HG03439 (cell line): ENCODE measurements around the gene MXI1.

ENCODE experiments used
- ATAC-seq: cut with Tn5 transposase; IDR thresholded peaks from one replicate; pipeline ENCODE4 v1.9.1; 2021; ENCODE audit warnings: mild to moderate bottlenecking, moderate library complexity; ENCODE audit not compliant: unreplicated experiment

MXI1 gene

DNA sequence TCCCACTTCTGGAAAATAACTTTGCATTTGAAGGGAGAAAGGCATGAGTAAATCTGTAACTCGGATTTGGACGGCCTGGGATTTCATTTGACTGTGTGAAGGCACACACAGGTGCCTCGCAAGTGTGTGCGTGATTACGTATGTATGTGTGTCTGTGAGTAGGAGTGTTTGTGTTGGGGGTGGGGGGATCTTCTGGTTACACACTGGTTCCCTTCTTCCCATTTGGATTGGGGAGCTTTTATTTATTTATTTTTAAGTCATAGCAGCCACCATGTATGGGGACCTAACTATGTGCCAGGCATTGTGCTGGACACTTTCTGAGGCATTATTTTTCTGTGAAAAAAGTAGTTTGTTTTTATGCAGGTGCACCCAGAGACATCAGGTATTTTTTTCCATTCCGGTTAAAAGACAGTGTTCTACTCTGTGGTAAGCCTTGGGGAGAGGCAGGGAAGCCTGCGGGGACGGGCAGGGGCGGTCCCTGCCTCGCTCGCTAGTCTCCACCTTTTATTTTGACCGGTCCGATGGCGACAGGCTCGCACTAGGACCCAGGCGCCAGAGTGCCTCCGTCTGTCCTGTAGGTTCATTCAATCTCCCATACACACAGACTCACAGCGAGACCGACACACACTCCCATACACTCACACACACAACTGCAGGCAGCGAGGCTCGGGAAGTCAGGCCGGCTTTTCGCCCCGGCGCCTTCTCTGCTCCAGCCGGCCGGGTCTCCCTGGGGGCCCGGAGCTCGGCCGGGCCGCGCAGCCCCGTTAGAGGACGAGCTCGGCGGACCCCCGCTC lies at the start of gene MXI1:
Gene MXI1 (plus strand): TSS at position 595 of the 794 bp plus-strand sequence. CDS start 204 bp downstream, outside the sequence.
- peak; percentile 52 for ATAC-seq

DNA sequence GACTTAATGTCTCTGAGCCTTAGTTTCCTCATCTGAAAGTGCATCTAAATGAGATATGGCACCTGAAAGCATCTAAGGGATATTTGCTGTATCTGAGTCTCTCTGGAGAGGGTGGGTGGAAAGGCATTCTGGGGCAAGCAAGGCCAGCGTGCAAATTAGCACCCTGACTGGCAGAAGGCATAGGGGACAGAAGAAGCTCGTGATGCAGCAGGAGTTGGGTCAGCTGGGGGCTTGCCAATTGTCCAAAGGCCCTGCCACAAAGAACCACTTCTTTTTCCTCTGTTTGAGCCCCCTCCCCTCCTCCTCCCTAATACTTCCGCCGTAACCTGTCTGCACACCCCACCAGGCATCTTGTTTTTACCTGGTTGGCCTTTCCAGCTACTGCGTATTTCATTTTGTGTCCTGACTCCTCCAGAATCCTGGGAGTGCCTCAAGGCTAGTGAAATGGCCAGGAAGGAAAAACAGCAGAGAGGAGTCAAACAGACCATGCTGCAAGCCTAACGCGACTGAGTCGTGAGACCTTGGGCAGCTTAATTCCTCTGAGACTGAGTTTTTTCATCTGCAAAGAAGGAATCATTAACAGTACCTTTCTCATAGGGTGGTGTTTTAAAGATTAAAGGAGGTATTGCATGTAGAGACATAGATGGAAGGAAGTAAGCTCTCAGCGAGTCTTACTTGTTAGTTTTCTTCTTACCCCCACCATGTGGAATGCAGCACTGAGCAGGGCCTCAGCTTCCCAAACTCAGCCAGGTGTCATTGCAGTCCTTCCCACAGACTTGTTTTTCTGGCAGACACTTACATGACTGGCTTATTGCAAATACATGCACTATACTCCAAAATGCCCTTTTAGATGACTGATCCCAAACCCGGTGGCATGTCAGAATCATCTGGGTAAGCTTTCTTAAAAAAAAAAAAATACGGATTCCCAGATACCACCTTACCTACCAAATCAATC lies 49.1 kb upstream of the MXI1 start:
- no peak for ATAC-seq

GRCh38 chr10:110160081-110160480 lies 47.3 kb upstream of the MXI1 start:
- ATAC-seq: no peak

DNA sequence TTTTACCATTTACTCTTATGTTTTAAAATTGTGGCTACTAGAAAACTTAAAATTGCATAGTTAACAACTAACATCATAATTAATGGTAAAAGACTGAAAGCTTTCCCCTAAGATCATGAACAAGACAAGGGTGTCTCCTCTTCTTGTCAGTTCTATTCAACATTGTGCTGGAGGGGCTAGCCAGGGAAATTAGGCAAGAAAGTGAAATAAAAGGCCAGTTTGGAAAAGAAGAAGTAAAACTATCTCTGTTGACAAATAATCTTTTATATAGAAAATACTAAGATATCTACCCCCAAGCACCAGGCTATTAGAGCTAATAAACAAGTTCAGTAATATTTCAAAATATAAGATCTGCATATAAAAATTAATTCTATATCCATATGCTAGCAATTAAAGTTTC lies 46.9 kb upstream of the MXI1 start:
- ATAC-seq: no peak

DNA sequence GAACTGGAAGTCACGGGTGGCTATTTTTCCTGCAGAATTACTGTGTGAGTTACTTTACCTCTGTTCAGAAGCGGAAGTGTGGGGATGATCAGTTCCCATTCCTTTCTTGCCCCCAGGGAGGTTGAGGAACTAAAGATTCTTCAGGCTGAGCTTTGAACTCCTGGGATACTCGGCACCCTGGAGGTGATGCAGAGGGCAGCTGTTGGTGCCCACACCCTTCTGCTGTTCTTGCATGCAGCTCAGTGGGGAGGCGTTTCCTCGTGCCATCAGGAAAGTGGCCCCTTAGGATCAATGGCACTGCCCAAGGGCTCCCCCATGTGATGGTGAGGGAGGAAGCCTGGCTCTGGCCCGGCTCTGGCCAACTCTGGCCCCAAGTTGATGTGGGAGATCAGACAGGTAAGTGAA lies 44.7 kb upstream of the MXI1 start:
- no peak for ATAC-seq

- ATAC-seq: no peak
Observed at GRCh38 chr10:110163192-110163773, 44.1 kb upstream of the MXI1 start.

- ATAC-seq: no peak
Observed at GRCh38 chr10:110163841-110164240, 43.6 kb upstream of the MXI1 start.

DNA sequence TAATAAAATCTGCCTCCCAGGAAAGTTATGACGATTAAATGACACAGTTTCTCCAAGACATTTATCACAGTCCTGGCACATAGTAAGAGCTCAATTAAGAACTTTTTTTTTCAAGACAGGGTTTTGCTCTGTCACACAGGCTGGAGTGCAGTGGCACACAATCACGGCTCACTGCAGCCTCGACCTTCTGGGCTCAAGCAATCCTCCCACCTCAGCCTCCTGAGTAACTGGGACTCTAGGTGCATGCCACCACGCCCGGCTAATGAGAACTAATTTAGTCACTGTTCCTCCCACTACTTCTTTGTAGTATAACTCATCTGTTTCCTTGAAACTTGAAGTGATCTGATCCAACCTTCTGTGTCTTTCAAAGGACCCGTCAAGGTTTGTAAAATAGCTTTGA lies 42.2 kb upstream of the MXI1 start:
- no peak for ATAC-seq

GRCh38 chr10:110167149-110167548 lies 40.3 kb upstream of the MXI1 start:
- no peak for ATAC-seq

GRCh38 chr10:110168601-110169481 lies 38.6 kb upstream of the MXI1 start:
- no peak for ATAC-seq

DNA sequence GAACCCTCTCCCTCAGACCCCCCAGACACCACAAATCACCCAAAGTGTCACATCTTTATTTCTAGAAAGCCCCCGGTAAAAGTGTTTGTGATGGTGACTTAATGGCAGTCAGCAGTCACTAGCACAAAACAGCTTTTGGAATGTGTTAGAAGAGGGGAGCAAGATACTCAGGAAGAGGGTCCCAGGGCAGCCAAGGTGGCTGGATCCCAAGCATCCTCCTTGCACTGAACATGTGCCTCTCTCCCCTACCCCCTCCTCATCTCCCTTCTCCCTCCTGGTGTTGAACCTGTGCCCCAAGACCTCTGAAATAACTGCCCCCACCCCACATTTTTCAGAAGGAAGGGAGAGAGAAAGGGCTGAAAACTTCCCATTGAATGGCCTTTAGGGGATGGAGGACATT lies 37.8 kb upstream of the MXI1 start:
- ATAC-seq: no peak

DNA sequence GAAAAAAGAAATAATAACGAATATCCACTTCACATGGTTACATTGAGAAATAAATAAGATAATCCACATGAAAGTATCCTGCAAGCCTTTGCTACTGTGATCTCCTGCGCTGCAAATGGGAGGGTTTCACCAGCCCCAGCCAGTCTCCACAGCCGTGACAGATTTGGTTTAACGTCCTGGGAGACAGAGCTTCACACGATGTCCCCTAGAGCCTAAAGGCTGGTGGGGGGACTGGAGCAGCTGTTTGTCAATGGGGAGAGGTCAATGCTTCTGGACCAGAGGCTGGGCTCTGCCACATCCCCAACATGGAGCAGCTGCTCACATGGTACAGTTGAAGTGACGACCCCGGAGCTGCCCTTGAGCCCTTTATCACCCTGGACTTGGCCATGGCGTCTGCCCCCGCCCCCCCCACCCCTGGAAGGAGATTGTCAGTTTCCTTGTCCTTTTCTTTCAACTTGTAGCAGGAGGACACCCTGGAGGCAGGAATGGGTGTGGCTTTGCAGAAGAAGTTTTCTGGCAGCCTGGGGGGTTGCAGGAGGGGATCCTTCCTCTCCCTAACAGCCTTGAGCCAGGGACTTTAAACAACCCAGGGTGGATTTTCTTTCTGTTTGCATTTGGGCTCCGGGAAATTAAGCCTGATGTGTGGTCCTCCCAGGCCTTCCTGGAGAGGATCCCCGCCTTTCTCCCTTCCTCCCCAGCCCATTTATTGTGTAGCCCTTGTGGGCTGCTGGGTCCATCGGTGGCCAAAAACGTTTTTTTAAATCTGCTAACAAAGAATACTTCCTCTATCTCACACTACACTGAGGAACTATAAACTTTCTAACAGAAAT lies 37.0 kb upstream of the MXI1 start:
- ATAC-seq: no peak

GRCh38 chr10:110171032-110171431 lies 36.4 kb upstream of the MXI1 start:
- ATAC-seq: no peak

DNA sequence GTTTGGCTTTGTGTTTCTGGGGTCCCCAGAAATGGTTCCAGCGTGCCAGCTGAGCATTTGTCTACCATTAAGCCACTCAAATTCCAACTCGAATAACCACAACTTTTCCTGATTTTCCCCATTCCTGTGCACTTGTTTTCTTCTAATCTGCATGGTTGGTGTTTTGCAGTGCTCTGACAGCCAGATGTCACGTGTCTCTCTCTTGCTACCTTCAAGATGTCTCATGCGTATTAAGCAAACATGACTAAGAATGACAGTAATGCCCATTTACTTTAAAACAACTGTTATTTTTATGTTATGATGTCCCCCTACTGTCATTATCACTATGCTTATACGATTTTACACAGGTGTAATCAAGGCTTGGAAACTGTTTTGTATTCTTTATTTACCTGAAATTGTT lies 35.2 kb upstream of the MXI1 start:
- ATAC-seq: no peak

DNA sequence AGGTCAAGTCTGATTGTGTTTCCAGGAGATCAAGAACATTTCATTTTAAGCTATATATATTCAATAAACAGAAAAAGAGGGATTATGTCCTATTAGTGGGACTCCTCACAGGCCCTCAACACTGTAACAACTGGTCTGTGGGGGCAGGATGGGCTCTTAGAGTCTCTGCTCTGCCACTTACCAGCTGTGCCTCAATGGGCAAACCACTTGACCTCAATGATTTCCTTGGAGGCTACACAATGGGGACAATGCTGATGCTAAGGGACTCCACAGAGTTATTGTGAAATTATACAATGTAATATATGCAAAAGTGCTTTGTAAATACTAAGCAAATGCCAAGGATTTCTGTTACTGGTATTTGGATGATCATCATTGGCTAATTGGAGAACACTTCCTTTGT lies 33.2 kb upstream of the MXI1 start:
- ATAC-seq: no peak

DNA sequence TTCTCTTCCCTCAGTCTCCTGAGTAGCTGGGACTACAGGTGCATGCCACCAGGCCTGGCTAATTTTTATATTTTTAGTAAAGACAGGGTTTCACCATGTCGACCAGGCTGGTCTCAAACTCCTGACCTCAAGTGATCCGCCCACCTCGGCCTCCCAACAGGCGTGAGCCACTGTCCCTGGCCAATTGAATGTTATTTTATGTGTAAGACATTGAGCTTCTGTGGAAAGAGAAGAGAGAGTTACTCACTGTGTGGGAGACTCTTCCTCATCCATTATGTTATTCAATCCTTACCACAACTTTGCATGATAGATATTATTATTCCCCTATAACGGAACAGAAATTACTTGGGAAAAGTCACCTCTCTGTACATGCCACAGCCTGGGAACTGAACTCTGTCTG lies 32.6 kb upstream of the MXI1 start:
- ATAC-seq: no peak

DNA sequence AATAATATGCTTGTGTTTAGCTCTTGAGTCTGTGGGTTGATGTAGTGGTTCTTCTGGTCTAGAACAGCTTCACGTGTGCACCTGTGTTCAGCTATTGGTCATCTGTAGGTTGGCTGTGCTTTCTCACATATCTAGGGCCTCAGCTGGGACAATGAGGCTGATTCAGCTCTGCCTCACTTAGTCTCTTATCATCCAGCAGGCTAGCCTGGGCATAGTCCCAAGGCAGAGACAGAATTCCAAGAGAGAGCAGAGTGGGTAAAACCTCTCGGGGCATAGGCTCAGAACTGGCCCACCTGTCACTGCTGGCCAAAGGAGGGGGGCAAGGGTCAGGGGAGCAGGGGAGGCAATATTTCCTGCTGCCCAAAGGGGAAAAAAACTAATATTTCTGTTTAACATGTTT lies 32.0 kb upstream of the MXI1 start:
- no peak for ATAC-seq

DNA sequence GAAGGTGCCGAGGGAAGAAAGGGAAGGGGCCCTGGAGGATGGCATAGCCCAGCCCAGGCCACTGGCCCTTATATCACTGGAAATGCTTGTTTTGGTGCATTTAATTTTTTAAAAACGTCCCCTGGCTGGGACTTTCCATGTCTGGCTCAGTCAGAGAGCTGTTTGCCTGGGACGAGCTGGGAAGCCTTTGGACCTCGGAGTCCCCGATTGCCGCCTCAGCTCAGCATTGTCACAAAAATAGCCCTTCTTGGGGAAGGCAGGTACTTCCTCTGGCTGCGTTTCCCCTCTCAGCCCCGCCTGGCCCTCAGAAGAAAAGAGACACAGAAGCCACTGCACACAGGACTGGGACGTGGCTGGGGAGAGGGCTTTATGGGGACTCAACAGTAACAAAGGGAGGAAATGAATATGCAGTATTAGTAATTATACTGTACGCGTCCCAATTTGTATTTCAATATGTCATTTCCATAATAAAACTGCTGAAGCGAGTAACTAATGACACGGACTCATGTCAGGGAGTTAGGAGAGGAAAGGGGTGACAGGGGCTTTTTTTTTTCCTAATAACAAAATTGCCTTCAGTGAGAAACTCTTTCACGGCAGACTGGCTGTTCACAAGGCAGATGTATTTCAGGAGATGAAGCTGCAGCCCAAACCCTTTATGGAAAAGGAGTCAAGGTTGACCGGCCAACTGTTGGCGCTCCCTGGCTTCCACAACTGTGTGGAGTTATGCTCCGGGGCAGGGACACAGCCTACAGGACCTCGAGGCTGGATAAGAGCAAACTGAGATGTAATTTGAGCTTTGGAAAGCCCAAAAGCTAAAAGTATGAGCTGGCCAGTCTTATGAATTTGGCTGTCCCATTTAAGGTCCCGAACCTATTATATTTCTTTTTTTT lies 31.0 kb upstream of the MXI1 start:
- no peak for ATAC-seq

GRCh38 chr10:110179220-110179619 lies 28.2 kb upstream of the MXI1 start:
- ATAC-seq: no peak
